Astrocyte (in vitro differentiated cells and primary cell): ENCODE results near the gene TLE5.

Experiments used
- EZH2 ChIP-seq: IDR thresholded peaks from 2 replicates; pipeline ENCODE4 v1.6.1; 2012; ENCODE audit warnings: mild to moderate bottlenecking, low read length, inconsistent platforms; ENCODE audit not compliant: insufficient read depth
- TF ChIP-seq, protein P1 (sequence below): IDR thresholded peaks from 2 replicates; pipeline ENCODE4 v1.5.1; 2011; ENCODE audit warnings: low read depth, mild to moderate bottlenecking, inconsistent platforms, low read length, moderate library complexity; ENCODE audit not compliant: insufficient read depth

DNA sequence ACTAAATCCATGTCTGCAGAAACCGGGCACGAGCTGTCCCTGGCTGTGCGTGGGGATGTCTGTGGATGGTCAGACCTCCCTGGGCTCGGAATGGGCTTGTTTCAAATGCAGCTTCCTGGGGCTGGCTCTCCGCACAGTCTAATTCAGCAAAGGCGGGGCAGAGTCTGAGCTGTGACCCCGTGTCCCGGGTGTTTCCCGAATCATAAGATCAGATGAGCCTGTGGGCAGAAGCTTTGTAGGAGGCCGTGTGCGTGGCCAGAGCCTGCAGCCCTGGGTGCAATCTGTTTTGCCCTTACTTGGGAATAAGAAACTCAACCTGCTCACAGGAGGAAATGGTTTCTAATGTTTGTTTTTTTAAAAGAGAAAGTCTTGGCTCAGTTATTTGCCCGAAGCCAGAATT lies 18.0 kb upstream of the TLE5 start:
- TF ChIP-seq, protein P1, sequence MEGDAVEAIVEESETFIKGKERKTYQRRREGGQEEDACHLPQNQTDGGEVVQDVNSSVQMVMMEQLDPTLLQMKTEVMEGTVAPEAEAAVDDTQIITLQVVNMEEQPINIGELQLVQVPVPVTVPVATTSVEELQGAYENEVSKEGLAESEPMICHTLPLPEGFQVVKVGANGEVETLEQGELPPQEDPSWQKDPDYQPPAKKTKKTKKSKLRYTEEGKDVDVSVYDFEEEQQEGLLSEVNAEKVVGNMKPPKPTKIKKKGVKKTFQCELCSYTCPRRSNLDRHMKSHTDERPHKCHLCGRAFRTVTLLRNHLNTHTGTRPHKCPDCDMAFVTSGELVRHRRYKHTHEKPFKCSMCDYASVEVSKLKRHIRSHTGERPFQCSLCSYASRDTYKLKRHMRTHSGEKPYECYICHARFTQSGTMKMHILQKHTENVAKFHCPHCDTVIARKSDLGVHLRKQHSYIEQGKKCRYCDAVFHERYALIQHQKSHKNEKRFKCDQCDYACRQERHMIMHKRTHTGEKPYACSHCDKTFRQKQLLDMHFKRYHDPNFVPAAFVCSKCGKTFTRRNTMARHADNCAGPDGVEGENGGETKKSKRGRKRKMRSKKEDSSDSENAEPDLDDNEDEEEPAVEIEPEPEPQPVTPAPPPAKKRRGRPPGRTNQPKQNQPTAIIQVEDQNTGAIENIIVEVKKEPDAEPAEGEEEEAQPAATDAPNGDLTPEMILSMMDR: no peak
- no peak for TF ChIP-seq EZH2
